NCI-H187 (cell line): Measurements from ENCODE around the gene ATN1.

Source experiments
- DNase-seq, 2 experiments: peaks; one replicate each; lab custom pipeline; 2025; lab: John Stamatoyannopoulos, UW

The ATN1 gene

DNA sequence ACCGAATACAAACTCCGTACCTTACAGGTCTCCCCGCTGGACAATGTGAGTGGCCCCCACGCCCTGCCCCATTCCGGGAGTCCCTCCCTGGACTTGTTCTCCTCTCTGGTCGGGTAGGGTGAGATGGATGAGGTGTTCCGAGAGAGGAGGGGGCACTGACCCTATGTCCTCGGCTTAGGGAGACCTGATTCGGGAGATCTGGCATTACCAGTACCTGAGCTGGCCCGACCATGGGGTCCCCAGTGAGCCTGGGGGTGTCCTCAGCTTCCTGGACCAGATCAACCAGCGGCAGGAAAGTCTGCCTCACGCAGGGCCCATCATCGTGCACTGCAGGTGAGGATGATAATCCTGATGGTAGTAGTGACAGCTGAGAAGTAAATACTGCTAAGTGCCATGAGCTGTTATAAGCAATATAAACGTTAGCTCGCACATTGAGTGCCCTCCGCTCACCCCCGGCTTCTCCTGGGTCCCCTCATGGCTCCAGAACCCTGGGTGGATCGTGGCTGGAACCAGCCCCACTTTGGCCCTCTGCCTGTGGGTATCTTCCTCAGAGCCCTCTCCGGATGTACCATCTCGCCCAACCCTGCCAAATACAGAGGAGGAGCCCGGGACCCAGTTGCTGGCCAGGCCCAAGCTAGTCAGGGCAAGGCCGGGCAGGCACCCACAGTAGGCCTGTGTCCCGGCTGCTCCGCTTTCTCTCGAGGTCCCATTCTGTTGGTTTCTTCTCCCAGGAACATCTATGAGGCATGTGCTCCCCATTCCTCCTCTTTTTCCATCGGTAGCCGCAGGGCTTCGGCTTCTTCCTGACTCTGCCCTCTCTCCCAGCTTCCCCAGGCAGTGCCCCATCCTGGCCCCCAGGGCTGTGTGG, 30.2 kb downstream of the ATN1 start:
- DNase-seq: no peak

DNA sequence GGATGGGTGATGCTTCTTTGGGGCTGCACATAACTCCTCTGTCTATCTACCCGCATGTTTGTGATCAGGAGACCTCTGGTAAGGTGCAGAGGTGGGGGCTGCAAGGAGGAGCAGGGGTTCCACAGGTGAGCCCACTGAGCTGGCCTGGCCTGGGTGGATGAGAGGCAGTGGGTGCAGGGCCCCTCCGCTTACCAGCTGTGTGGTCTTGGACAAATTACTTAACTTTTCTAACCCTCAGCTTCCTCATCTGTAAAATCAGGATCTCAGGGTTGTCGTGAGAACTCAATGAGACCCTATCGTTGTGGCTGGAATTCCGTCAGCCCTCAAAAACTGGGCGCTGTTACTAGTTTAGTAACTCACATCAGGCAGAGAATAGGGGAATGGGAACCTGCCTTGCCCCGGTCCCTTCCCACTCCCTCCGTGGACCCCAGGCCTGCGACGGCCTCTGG, 30.9 kb downstream of the ATN1 start:
- no peak for DNase-seq

DNA sequence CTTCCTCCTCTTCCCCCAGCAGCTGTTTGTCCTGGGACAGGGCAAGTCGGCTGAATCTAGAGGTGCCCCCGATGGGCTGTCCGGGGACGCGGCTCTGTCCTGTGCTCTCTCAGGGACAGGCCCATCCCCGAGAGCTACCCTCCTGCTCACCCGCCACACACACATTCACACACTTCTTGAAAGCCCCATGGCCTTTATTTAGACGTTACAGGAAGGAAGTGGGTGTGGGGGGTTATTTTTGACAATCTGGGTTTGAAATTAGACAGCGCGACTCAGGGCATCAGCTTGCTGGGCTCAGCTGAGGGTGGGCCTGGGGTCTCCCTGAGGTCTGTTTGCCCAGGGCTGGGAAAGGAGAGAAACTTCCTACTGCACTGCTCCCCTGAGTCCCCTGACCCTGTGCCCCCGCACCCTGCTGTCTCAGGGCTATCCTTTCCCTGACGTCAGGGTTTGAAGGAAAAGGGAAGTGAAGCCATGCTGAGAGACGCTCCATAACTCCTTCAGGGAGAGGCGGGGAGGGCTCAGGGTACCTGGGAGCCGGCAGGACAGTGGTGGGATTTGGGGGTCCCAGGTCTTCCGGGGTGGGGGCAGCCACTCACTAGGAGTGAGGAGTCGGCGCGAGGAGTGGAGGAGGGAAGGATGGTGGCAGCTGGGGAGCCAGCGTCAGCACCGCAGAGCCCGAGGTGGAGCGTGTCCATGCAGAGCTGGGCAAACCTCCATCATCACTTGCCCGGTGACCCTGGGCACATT, 31.5 kb downstream of the ATN1 start:
- no peak for DNase-seq

DNA sequence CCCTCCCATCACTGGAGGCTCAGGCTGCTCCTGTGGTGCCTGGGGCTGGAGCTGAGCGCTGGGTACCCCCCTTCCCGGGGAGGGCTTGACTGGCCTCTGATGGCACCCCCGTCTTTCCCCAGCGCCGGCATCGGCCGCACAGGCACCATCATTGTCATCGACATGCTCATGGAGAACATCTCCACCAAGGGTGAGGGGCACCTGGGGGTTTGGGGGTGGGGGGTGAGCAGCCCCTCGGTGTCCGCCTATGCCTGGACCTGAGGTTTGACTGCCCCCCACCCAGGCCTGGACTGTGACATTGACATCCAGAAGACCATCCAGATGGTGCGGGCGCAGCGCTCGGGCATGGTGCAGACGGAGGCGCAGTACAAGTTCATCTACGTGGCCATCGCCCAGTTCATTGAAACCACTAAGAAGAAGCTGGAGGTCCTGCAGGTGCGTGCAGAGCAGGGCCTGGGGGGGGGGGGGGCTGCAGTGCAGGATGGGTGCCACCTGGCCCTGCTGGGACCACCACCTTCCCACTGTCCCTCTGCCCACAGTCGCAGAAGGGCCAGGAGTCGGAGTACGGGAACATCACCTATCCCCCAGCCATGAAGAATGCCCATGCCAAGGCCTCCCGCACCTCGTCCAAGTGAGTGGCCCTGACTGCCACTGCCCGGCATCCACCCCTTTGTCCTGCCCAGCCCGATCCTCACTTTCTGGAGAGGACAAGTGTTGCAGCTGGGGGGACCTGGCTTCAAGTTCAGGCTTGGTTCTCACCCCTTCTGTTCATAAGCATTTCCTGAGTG, 32.2 kb downstream of the ATN1 start:
- DNase-seq: no peak

DNA sequence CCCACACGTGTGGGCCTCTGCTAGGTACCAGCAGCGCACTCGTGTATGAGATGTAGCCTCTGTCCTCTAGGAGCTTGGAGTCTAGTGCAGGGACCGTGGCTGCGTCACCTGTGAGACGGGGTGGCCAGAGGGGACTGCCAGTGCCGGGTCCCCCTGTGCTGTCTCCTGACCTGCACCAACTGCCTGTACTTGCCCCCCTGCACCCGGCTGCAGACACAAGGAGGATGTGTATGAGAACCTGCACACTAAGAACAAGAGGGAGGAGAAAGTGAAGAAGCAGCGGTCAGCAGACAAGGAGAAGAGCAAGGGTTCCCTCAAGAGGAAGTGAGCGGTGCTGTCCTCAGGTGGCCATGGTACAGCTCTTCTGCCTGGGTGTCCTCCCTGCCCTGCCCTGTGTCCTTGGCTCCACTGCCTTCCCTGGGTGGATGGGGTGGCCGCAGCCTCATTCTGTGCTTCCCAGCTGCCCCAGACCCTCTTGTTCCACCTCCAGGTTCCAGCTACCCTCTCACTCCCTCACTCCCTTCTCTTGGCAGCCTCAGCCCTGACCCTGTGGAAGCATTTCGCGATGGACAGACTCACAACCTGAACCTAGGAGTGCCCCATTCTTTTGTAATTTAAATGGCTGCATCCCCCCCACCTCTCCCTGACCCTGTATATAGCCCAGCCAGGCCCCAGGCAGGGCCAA, 33.0 kb downstream of the ATN1 start:
- no peak for DNase-seq

DNA sequence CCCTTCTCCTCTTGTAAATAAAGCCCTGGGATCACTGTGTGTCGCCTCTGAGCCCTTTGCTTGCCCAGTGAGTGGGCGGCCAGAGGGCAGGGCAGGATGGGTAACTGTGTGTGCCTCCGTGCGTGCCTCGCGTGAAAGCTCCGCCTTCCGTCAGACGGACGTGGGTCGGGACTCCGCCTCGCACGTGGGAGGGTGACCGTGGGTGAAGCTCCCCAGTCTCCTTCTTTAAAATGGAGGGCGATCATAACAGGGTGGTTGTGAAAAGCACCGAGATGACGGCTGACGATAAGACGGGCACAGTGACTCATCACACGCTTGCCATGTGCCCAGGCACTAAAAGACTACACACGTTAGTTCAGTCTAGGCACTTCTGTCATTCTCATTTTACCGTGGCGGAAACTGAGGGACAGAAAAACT, 33.5 kb downstream of the ATN1 start:
- DNase-seq: no peak

DNA sequence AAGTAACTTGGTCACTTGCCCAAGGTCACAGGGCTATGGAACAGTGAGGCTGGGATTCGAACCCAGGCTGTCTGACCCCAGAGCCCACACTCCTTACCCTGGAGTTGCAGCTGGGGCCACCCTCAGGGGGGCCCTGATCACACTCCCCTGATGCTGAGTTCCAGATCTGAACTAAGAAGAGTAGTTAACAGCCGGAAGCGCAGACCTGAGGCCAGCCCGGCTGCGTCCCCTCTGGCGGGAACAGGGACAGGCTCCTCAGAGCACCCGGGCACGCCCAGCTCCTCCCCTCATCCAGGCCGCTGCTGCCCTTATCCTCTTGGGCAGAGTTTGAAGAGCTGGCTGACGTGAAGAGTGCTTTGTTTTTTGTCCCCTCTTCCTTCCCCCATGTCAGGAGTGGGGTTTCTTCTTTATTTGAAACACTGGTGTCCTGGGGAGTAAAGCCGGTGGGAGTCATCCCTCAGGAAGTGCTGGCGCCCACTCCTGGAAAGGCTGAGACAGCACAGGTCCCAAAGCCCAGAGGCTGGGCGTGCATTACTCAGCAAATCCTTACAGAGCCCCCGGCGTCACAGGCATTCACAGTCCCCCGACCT, 34.0 kb downstream of the ATN1 start:
- peak; percentile 63 to 64 for DNase-seq

DNA sequence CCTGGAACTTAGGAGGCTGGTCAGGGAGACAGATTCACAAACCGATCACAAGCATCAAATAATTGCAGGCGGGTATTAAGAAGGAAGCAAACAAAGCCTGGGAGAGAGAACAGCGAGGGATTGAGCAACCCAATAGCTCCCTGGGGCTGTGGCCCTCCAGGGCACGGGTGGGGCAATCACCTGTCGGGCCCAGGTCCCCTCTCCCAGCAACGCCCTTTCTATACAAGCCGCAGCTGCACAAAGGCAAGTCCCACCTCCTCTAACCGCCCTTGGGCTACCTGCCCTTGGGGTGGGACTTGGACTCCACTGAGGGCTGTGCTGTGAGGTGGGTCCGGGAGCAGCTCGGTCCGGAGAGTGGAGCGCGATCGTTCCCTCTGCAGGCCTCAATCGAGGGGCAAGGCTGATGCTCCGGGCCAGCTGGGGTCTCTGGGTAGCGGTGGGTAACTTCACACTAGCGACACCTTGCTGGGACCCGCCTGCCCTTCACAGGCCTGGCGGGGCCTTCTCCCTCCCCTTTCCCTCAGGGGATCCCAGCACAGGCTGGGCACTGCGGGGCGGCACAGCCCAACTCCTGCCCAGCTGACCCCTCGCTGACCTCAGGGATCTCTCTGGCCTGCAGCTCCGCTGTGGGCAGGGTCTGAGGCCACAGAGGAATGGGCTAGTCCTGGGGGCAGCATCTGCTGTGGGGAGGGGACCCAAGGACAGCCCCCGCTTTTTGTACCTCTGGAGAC, 34.7 kb downstream of the ATN1 start:
- DNase-seq: peak in 1 of 2 experiments; percentile 63

DNA sequence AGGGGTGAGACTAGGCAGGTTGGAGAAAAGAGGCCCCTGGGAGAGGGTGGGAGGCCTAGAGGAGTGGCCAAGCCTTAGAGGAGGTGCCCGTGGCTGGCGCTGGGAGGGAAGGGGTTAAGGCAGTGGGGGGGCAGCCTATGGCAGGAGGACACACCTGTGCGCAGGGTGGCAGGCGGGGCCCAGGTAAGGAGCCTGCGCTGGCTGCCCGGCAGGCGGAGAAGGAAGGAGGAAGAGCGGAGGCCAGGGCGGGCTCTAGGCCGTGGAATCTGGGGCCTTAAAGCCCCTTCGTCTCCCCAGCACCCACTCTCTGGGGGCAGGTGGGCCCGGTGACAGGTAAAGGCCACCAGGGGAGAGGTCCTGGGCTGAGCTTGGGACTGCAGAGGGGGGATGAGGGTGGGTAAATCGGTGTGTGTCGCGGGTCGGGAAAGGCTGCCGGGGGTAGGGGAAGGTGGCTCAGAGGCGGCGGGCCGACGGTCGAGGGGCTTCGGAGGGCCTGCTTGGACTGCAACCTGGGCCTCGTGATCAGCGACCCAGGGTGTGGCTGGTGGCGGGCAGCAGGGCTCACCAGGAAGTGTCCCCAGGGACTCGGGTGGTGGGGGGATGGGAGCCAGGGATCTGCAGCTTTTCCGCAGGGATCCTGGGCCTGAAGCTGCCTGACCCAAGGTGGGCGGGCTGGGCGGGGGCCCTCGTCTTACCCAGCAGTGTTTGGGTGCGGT, 35.4 kb downstream of the ATN1 start:
- peak; percentile 80 to 90 for DNase-seq

DNA sequence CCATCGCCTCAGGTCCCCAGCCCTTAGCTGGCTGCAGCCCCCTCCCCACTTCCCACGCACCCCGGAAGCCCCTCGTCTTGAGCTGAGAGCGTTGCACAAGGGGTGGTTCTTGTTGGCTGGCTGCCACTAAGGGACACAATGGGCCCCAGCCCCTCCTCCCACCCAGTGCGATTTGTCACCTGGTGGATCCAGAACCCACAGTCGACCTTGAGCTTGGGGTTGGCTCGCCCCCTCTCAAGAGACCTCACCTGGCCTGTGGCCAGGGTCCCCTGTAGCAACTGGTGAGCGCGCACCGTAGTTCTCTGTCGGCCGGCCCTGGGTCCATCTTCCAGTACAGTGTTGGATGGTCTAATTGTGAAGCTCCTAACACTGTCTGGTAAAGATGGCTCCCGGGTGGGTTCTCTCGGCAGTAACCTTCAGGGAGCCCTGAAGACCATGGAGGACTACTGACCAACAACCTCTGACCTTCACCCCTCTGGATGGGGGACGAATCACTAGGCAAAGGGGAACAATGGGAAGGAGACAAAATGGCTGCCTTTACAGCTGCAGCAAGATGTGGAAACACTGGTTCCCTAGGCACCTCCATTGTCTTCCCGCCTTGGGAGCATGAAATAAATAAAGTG, 36.1 kb downstream of the ATN1 start:
- DNase-seq: no peak

DNA sequence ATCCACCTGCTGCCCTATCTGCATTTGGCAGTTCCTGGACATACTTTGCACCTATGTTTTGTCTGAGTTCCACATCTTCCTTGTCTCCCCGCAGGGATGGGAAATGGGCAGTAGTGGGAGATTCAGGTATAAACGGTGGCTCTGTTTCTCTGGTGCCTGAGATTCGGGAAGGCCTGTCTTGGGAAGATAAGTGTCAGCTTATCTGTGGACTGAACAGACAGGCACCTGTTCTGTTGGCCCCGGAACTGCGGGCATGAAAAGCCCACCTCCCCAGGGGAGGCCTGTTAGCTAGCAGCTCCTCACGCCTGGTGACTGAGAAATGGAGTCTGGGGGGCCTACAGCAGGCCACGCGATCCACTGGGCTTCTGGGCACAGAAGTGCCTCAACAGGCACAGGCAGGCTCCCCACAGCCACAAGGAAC, 36.9 kb downstream of the ATN1 start:
- DNase-seq: no peak

DNA sequence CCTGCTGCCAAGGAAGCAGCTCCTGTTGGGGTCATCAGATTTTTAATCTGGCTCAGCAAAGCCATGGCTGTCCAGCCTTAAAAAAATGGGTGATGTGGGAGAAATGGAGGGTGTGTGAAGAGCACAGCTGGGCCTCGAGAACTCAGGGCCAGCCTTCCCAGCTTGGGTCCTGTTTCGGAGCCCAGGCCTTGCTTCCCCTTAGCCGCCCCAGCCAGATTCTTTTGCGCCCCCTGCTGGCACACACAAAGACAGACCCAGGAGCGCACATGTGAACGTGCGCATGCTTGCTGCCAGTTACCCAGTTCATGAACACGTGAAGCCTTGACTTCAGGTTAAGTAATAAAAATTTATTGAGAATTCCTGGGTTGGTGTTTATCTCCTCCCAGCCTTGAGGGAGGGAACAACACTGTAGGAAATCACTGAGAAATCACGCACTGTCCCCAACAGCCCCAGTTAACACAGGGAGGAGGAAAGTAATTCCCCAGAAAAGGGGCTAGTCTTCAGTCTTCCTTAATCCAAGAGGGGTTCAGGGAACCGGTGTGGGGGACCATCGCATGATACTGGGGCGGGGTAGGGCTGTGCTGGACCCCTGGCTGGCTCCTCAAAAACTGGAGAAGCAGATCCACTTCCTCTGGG, 37.4 kb downstream of the ATN1 start:
- DNase-seq: peak; percentile 27 to 86

DNA sequence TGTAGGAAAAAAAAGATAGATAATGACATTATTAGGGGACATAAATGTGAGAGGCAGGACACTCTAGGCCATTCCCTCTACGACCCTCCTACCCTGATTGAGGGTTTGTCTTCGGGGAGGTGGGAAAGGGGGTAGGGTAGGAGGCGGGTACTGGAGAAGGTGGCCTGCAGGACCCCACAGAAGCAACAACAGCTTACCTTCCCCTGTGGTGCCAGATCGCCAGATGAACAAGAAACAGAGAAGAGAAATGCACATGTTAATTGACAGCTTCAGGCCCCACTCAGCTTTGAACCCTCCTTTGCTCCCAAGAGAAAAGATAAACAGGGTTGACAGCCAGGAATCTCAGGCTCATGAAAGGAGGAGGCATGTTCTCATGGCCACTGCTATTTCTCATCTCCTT, 38.0 kb downstream of the ATN1 start:
- DNase-seq: no peak

DNA sequence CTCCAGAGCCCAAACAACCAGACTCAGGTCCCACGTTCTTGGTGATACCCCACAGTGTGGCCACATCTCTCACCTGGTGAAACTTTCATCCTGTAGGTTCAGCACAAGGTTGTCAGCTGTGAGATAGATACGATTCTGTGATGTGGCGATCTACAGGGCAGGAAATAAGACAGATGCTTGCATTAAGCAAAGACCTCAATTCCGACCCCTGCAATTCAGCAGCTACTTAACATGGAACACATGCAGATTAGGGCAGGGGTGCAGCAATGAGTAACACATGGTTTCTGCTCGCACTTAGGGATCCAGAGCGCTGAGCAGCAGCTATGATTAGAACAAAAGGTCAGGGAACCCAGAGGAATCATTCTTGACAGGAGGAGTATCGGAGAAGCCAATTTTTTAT, 38.6 kb downstream of the ATN1 start:
- DNase-seq: no peak

DNA sequence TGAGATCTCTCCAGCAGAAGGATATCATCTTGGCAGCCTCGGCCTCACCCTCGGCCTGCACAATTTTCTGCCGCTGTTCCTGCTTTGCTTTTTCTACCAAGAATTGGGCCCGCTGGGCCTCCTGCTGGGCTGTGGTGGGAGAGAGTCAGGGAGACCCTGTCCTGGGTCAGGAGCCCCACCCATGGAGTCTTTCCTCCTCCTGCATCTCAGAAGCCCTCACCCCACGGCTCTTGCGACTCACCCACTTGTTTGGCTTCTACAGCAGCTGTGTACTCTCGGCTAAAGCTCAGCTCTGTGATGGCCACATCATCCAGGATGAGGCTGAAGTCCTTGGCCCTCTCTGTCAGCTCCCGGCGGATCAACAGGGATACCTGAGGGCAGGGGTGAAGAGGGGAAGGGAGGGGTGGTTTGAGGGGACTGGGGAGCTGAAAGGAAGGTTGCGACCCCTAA, 39.9 kb downstream of the ATN1 start:
- no peak for DNase-seq

DNA sequence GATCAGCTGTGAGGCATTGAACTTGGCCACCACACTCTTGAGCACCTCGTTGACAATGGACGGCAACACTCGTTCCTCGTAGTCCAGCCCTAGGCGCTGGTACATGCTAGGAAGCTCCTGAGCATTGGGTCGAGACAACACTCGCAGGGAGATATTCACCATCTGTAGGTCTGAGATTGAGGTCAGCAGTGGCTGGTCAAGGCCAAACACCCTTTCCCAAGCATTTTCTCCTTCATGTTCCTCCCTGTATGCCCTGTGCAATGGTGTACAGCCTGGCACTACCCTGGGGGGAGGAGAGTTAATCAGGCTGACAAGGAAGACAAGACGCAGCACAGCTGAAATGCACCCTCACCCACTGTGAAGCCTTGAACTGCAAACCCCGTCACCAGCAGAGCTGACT, 40.7 kb downstream of the ATN1 start:
- DNase-seq: no peak

DNA sequence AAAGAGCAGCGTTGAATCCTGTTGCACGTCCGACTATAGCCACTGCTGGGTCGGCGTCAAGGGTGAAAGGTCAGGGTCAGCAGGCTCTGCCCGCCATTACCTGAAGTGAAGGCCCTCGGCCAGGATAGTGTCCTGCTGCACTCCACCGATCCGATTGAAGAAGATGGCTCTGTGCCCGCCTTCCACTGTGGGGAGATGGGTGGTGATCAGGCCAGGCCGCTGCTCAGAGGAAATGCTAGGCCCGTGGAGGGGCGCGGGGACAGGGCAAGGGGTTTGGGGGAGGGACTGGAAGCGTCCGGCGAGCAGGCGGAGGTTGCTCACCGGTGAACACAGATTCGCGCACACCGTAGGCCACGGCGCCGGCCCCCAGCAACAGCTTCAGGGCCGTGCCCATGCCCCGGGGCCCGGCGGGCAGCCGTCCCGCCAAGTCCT, 42.4 kb downstream of the ATN1 start:
- no peak for DNase-seq

DNA sequence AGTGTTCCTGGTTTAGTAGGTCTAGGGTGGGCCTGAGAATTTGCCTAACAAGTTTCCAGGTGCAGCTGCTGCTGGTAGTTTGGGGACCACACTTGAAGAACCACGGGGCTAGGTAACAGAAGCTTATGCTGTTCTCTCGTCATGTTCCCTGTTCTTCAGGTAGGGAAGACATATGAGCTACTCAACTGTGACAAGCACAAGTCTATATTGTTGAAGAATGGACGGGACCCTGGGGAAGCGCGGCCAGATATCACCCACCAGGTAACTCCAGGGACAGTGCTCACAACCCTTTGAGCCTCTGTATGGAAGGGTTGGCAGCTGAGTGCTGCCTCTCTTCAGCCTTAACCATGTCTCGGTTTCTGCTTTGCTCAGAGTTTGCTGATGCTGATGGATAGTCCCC, 46.4 kb downstream of the ATN1 start:
- no peak for DNase-seq
